EL (cell line): ENCODE measurements around the gene PWP1.
A peak's percentile ranks its signal among the peaks of the same experiment; 100 is the strongest.

Experiments
- DNase-seq: peaks from one replicate; pipeline ENCODE4 v3.0.0-alpha.2; 2016

Gene PWP1

GRCh38 chr12:107736914-107737313, 51.3 kb downstream of the PWP1 start:
- DNase-seq: no peak

- DNase-seq: peak; percentile 79
Measured at GRCh38 chr12:107748472-107748871, 62.9 kb downstream of the PWP1 start.

GRCh38 chr12:107749083-107749482, 63.5 kb downstream of the PWP1 start:
- peak; percentile 66 for DNase-seq

GRCh38 chr12:107759410-107759809, 73.8 kb downstream of the PWP1 start:
- peak; percentile 86 for DNase-seq

GRCh38 chr12:107760207-107760808, 74.7 kb downstream of the PWP1 start:
- peak; percentile 20 for DNase-seq

- DNase-seq: peak; percentile 94
Measured at GRCh38 chr12:107760809-107761501, 75.4 kb downstream of the PWP1 start, which contains the start of gene PRDM4. Gene PRDM4 (minus strand): TSS chr12:107761137. CDS start chr12:107760515, 622 bp downstream.

- peak; percentile 6 for DNase-seq
Measured at GRCh38 chr12:107761502-107761904, 75.9 kb downstream of the PWP1 start.
